ENCODE measurements around the gene FCAMR.

Gene FCAMR

DNA sequence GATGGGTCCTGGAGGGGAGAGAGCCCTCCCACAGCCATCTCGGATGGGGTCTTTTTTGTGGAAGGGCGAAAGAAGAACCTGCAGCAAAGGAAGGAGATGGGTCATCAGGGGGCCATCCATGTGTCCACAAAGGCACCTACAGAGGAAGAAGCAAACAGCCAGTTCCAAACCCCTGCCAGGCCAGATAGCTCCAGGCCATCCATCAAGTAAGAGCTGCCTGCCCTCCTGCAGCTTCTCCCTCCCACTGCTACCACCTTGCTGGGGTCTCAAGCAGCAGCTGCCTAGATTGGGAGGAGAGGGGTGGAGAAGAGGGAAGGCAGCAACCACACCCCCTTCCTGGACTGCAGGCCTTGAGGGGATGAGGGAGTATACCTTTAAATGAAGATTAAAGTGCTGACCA lies 4.5 kb downstream of the FCAMR start:
- no peaks in the 10 kb centered on the region for H3K9me3 ChIP-seq (ENCODE audit: control insufficient read depth, low read length)
- H3K27me3 ChIP-seq (ENCODE audit: control insufficient read depth, insufficient read depth, low read length) = no peaks in the 10 kb centered on the region
- H3K4me1 ChIP-seq (ENCODE audit: control insufficient read depth, insufficient read depth, low read length) = peaks cover 44% of the 10 kb centered on the region
- H3K9ac ChIP-seq (ENCODE audit: low read length) = no peak overlapping the region
- no peaks in the 10 kb centered on the region for H3K36me3 ChIP-seq (ENCODE audit: control insufficient read depth, insufficient read depth, low read length)
- no peak overlapping the region for H3K4me3 ChIP-seq (ENCODE audit: low read length)

GRCh38 chr1:206963740-206964139 lies 6.5 kb downstream of the FCAMR start:
- H3K9me3 ChIP-seq (ENCODE audit: control insufficient read depth, low read length) = no peaks in the 10 kb centered on the region

DNA sequence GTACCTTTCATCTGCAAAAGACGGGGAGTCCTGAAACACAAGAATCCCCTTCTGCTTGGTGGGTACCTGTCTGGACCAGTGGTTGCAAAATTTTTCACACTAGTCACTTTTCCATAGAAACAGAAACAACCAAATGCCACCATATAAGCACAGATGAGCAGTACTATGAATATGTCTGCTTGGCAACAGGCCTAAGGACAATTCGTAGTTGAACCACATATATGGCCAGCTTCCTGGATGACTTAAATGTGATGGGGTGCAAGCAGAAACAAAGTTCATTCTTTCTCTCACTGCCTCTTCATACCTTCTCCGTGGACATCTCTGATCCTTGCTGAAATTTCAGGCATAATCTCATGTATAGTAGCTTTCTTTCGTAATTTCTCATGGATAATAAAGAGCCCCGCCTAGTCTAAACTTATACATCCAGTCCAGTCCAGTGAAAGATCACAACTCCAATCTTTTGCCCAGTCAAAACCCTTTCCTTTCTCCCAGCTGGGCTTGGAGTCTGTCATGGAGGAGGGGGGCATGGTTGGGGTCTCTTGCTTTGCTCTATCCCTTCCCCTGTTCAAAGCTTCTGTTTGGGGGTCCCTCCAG lies 7.0 kb downstream of the FCAMR start:
- H3K4me1 ChIP-seq (ENCODE audit: control insufficient read depth, insufficient read depth, low read length) = peaks cover 27% of the 10 kb centered on the region
- no peak overlapping the region for H3K9ac ChIP-seq (ENCODE audit: low read length)
- no peaks in the 10 kb centered on the region for H3K36me3 ChIP-seq (ENCODE audit: control insufficient read depth, insufficient read depth, low read length)
- H3K9me3 ChIP-seq (ENCODE audit: control insufficient read depth, low read length) = no peaks in the 10 kb centered on the region
- H3K27me3 ChIP-seq (ENCODE audit: control insufficient read depth, insufficient read depth, low read length) = no peaks in the 10 kb centered on the region
- H3K4me3 ChIP-seq (ENCODE audit: low read length) = no peak overlapping the region

More at GRCh38 chr1:206963740-206964139, 6.5 kb downstream of the FCAMR start:
- Histone ChIP-seq H3K9ac (ENCODE audit: low read length) (no peak overlapping the region), H3K27me3 (ENCODE audit: control insufficient read depth, insufficient read depth, low read length) (no peaks in the 10 kb centered on the region), H3K4me1 (ENCODE audit: control insufficient read depth, insufficient read depth, low read length) (peaks cover 31% of the 10 kb centered on the region), H3K36me3 (ENCODE audit: control insufficient read depth, insufficient read depth, low read length) (no peaks in the 10 kb centered on the region), H3K4me3 (ENCODE audit: low read length) (no peak overlapping the region)

- Histone ChIP-seq H3K9me3 (ENCODE audit: control insufficient read depth, low read length) (no peaks in the 10 kb centered on the region), H3K36me3 (ENCODE audit: control insufficient read depth, insufficient read depth, low read length) (no peaks in the 10 kb centered on the region), H3K27me3 (ENCODE audit: control insufficient read depth, insufficient read depth, low read length) (no peaks in the 10 kb centered on the region), H3K4me1 (ENCODE audit: control insufficient read depth, insufficient read depth, low read length) (peaks cover 17% of the 10 kb centered on the region), H3K9ac (ENCODE audit: low read length) (no peak overlapping the region), H3K4me3 (ENCODE audit: low read length) (no peak overlapping the region)
Observed at GRCh38 chr1:206962272-206962671, 8.0 kb downstream of the FCAMR start.

DNA sequence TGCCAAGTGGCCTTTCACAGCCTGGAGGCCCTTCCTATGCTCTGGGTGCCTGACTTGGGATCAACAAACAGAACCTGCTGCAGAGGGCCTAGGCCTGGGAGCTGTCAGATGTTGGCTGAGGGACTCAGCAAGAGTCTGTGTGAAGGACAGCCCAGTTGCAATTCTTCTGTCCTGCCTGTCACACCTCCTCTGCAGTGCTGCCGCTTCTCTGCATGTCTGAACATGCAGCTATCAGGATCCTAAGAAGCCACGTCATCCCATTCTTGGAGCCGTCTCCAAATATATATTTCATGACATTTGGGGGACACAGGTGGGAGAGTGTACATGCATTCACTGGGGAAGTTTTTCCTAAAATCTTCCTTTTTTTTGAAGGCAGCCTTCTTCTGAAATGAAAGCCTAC lies 8.6 kb downstream of the FCAMR start:
- Histone ChIP-seq H3K4me1 (ENCODE audit: control insufficient read depth, insufficient read depth, low read length) (peaks cover 11% of the 10 kb centered on the region), H3K9ac (ENCODE audit: low read length) (no peak overlapping the region), H3K9me3 (ENCODE audit: control insufficient read depth, low read length) (no peaks in the 10 kb centered on the region), H3K4me3 (ENCODE audit: low read length) (no peak overlapping the region), H3K36me3 (ENCODE audit: control insufficient read depth, insufficient read depth, low read length) (no peaks in the 10 kb centered on the region), H3K27me3 (ENCODE audit: control insufficient read depth, insufficient read depth, low read length) (no peaks in the 10 kb centered on the region)

DNA sequence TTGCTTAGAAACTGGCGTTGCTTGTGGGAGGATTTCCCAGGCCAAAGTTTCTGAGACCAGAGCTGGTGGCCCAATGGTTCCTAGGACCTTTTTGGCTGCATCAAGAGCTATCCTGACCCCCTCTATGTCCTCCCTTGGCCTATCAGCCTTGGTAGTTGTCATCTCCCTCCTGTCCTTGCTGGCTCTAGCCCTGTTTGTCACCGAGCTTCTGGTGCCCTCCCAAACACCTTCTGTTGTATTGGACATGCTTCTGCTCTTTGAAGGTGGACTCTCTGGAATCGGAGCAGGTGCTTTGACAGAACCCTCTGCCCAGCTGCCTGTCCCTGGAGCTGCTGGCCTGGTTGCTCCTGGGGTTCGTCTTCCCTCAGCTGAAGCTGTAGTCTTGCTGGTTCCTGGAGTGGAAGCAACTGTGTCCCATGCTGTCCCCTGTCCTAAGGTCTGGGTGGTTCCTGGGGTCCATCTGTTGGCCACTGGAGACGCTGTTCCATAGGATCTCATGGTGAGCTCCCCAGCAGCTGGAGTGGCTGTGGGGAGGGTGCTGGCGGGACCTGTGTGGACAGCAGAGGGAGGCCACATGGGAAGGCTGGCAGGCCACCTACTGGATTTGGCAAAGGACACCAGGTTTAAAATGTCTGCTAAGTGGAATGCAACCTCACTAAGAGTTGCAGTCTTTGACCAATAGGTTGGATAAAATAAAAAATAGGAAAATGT lies 9.4 kb downstream of the FCAMR start:
- Histone ChIP-seq H3K4me3 (ENCODE audit: low read length) (no peak overlapping the region), H3K9me3 (ENCODE audit: control insufficient read depth, low read length) (no peaks in the 10 kb centered on the region), H3K27me3 (ENCODE audit: control insufficient read depth, insufficient read depth, low read length) (no peaks in the 10 kb centered on the region), H3K9ac (ENCODE audit: low read length) (no peak overlapping the region), H3K36me3 (ENCODE audit: control insufficient read depth, insufficient read depth, low read length) (no peaks in the 10 kb centered on the region), H3K4me1 (ENCODE audit: control insufficient read depth, insufficient read depth, low read length) (peaks cover 16% of the 10 kb centered on the region)

DNA sequence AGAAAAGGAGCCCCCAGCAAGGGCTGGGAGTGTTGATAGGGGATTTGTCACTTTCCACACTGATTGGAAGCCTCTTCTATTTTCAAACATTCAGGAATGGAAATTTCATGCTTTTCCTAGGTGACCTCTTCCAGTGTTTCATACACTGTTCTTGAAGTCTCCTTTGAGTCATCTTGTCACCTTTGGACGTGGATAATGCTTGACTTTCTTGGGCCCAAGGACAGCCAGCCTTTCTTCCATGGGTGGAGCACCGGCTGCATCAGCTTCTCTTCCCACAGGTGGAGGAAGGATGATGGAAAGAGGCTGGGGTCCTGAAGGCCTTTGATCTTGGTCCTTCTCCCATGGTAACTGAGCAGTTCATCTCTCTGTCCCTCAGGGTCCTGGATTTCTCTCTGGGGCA lies 12.1 kb downstream of the FCAMR start:
- Histone ChIP-seq H3K9ac (ENCODE audit: low read length) (no peak overlapping the region), H3K4me1 (ENCODE audit: control insufficient read depth, insufficient read depth, low read length) (peaks cover 32% of the 10 kb centered on the region)

DNA sequence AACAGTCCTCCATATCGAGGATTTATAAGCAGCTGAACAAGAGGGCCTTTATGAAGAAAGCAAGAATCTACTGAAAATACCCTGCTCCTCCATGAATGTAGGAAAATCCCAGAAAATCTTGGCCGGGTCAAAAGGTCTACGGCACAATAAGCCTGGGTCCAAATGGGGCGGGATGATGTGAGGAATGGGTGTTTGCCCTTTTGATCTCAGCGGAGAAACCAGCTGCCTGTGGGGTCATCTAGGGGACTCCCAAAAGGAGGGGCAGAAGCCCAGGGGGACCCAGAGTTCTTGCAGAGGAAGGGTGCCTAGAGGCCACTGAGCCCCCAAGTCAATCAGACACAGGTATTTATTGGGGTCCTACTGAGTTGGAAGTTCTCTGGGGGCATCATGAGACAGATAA lies 12.6 kb downstream of the FCAMR start:
- Histone ChIP-seq H3K4me1 (ENCODE audit: control insufficient read depth, insufficient read depth, low read length) (peaks cover 38% of the 10 kb centered on the region), H3K36me3 (ENCODE audit: control insufficient read depth, insufficient read depth, low read length) (no peaks in the 10 kb centered on the region), H3K27me3 (ENCODE audit: control insufficient read depth, insufficient read depth, low read length) (no peaks in the 10 kb centered on the region), H3K4me3 (ENCODE audit: low read length) (no peak overlapping the region), H3K9ac (ENCODE audit: low read length) (no peak overlapping the region), H3K9me3 (ENCODE audit: control insufficient read depth, low read length) (no peaks in the 10 kb centered on the region)

More for the DNA sequence above, 12.1 kb downstream of the FCAMR start:
- H3K9me3 ChIP-seq (ENCODE audit: control insufficient read depth, low read length) = no peaks in the 10 kb centered on the region
- no peaks in the 10 kb centered on the region for H3K36me3 ChIP-seq (ENCODE audit: control insufficient read depth, insufficient read depth, low read length)
- no peaks in the 10 kb centered on the region for H3K27me3 ChIP-seq (ENCODE audit: control insufficient read depth, insufficient read depth, low read length)
- no peak overlapping the region for H3K4me3 ChIP-seq (ENCODE audit: low read length)

DNA sequence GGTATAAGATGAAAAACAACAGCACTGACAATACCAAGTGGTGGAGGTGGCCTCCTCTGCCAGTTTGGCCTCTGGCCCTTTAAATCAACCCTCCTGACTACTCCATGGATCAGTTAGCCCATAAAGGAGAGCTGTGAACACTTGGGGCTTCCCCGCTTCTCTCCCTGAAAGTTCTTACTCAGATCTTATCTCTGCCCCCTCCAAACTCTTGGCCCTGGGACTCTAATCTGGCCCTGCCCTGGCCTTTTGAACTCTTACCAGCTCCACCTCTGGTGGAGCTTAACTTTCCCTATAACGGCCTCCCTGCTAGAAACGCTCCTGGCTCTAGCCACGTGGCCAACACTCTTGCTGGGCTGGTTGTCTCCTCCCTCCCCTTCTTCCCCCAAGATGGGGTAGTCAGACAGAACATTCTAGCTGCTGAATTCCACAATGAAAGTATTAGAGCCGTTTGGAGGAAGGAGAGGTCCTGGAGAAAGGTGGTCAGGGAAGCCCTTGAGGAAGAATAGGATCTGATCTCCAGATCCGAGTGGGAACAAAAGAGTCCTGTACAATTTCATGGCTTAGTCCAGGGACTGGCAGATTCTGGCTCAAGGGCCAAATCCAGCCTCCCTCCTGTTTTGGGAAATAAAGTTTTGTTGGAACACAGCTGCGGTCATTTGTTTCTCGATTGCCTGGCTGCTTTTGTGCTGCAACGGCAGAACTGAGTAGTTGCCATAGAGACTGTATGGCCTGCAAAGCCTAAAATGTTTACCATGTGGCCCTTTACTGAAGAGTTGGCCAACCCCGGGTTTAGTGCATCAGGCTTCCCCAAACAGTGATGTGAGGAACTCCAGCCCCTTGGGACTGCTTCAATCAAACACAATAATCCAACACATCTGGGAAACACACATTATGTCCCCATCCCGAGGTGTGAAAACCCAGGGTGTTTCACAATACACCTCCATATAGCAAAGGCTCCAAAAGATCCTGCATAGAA lies 14.5 kb downstream of the FCAMR start:
- Histone ChIP-seq H3K36me3 (ENCODE audit: control insufficient read depth, insufficient read depth, low read length) (no peaks in the 10 kb centered on the region), H3K4me3 (ENCODE audit: low read length) (no peak overlapping the region), H3K9me3 (ENCODE audit: control insufficient read depth, low read length) (no peaks in the 10 kb centered on the region), H3K9ac (ENCODE audit: low read length) (no peak overlapping the region), H3K4me1 (ENCODE audit: control insufficient read depth, insufficient read depth, low read length) (peaks cover 56% of the 10 kb centered on the region), H3K27me3 (ENCODE audit: control insufficient read depth, insufficient read depth, low read length) (no peaks in the 10 kb centered on the region)

DNA sequence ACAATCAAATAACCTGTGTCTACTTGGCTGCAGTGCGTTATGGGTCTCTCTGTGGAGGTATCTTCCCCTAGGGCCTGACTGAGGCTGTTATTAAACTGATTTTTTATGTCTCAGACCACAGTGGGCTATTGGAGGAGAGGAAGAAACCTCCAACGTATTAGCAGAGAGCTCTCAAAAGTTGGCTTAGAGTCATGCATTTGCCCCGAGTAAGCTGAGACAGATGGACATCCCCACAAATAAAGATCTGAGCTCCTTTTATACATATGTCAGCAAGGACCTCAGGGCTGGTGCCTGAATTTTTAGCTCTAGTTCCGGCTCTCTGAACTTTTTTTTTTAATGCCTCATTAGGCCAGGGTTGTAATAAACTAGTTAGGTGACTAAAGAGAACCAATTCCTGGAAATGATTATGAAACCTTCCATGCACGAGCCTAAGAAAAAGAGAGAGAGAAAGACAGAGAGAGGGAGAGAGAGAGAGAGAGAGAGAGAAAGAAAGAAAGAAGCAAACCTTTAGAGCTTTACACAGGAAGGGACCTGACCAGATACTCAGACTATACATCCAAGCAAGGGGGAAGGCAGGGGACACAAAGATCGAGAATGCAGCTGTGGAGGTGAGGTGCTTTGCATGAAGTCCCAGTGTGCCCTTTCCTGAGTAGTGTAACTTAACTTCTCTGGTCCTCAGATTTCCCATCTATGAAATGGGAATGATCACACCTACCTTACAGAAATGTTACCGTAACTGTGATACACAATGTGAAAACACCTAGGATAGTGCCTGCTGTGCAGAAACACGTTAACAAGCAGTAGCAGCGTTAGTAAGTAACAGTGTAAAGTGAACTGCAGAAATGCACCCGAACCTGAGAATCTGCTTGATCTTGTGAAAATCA lies 15.6 kb downstream of the FCAMR start:
- peaks cover 64% of the 10 kb centered on the region for H3K4me1 ChIP-seq (ENCODE audit: control insufficient read depth, insufficient read depth, low read length)

GRCh38 chr1:206953626-206954025 lies 16.6 kb downstream of the FCAMR start:
- H3K36me3 ChIP-seq (ENCODE audit: control insufficient read depth, insufficient read depth, low read length) = no peaks in the 10 kb centered on the region
- no peak overlapping the region for H3K4me3 ChIP-seq (ENCODE audit: low read length)
- H3K9me3 ChIP-seq (ENCODE audit: control insufficient read depth, low read length) = no peaks in the 10 kb centered on the region
- no peak overlapping the region for H3K9ac ChIP-seq (ENCODE audit: low read length)
- H3K27me3 ChIP-seq (ENCODE audit: control insufficient read depth, insufficient read depth, low read length) = no peaks in the 10 kb centered on the region
- H3K4me1 ChIP-seq (ENCODE audit: control insufficient read depth, insufficient read depth, low read length) = peaks cover 73% of the 10 kb centered on the region

More for the DNA sequence above, 15.6 kb downstream of the FCAMR start:
- Histone ChIP-seq H3K9me3 (ENCODE audit: control insufficient read depth, low read length) (no peaks in the 10 kb centered on the region), H3K27me3 (ENCODE audit: control insufficient read depth, insufficient read depth, low read length) (no peaks in the 10 kb centered on the region), H3K4me3 (ENCODE audit: low read length) (no peak overlapping the region), H3K9ac (ENCODE audit: low read length) (no peak overlapping the region), H3K36me3 (ENCODE audit: control insufficient read depth, insufficient read depth, low read length) (no peaks in the 10 kb centered on the region)
